UCSD-AML1 (cell line): Measurements from ENCODE around the gene DGCR6L.
"Not testable (repeated sequence)": the region's sequence is repeated elsewhere in the genome, so short reads cannot be mapped to it uniquely, and the experiment has no call there.

ENCODE experiments used
- DNase-seq: peaks from one replicate; lab custom pipeline; 2025; ENCODE audit not compliant: unreplicated experiment; lab: John Stamatoyannopoulos, UW

The DGCR6L gene

DNA sequence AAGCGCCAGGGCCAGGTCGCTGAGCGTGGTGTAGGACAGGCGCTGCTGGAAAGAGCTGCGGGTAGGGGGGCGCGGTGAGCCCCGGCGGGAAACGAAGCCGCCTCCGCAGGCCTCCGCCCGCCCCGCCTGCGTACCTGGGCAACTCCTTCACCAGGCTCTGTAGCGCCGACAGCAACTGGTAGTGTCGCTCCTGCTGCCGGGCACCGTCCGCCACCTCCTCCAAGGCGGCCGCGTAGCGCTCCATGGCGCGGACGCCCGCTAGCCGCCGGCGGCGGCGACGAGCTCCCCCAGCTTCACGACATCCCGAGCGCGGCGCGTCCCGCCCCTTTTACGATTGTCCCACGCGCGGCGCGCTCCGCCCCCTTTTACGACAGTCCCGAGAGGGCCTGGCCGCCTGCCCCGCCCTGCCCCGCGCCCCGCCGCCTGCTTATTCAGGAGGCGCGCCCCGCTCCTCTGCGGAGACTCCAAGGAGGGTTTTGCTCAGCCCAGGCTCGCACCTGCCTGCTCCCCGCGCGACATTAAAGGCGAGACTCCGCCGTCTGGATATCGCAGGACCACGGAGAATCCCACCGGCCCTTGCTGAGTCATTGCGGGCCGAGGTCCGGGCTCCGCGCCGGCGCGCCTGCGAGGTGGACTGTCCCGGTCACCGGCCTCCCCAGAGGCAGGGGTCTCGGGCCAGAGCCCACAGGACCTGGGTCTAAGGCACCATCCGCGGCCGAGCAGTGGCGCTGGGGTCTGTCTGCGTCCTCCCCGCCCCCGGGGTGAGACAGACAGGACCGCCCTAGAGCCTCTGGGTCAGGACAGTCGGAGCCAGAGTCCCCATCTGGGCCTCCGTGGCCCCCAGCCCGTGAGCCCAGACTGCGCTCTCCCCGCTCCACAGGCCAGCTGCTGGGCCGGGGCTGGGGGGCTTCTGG lies at the start of gene DGCR6L:
Gene DGCR6L (minus strand): TSS at position 316 of the 914 bp plus-strand sequence. CDS start 72 bp downstream, at position 244.
- peak; percentile 94 for DNase-seq

DNA sequence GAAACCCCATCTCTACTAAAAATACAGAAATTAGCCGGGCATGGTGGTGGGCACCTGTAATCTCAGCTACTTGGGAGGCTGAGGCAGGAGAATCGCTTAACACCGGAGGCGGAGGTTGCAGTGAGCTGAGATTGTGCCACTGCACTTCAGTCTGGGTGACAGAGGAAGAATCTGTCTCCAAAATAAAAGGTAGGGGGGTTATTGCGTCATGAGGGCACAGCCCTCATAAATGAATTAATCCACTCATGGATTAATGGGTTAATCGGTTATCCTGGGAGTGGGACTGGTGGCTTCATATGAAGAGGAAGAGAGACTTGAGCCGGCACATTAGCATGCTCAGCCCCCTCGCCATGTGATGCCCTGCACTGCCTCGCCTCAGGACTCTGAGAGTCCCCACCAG lies 49.0 kb upstream of the DGCR6L start:
- DNase-seq, result not testable (repeated sequence)

DNA sequence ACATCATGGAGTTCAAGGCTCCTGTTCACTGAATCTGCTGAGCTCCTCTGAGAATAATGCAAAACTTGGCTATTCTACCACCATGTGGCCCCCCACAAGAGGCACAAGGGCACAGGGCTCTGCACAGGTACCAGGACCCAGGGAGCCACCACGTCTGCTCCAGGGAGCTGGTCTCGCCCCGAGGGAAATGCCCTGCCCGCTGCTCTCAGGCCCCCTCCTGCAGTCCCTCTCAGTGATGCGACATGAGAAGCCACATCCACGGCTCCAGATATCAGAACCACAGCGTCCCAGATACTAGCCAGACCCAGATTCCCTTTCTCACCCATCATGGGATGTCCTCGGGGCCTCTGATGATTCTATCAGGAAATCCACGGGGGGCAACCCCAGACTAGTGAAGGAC lies 47.0 kb upstream of the DGCR6L start:
- DNase-seq, result not testable (repeated sequence)

DNA sequence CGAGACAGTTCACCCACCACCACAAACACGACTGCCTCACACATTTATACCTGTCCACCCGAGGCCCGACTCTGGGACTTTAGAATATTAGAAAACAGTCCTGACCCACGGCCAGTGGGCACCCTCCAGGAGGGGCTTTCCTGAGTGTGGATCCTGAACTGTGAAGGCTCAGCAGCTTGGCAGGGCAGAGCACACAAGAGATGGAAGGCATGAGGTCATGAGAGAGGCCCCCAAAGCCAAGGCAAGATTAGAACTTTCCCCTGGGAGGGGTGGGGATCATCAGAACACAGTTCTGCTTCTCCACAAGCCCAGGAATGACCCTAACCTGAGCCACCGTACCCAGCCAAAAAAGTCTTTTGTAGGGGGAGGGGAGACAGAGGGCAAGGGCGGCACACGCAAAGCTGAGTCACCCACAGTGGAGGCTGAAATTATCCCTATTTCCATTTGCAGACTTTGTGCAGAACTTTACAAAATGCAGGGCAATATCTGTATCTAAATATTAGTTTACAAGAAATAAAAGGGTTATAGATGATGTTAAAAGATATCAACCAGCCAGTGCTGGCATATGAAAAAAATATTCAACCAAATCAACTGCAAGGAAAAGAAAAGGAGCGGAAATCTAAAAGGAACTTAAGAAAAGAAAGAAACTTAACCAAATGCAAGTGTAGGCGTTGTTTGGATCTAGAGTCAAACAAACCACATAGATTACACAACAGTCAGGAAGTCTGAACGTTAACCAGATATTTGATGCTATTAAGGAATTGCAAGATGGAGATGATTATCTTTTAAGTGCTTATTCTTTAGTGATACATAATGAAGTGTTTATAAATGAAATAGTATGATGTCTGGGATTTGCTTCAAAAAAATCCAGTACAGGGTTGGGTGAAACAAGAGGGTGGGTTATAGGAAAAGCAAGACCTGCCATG lies 44.7 kb upstream of the DGCR6L start:
- DNase-seq, result not testable (repeated sequence)

DNA sequence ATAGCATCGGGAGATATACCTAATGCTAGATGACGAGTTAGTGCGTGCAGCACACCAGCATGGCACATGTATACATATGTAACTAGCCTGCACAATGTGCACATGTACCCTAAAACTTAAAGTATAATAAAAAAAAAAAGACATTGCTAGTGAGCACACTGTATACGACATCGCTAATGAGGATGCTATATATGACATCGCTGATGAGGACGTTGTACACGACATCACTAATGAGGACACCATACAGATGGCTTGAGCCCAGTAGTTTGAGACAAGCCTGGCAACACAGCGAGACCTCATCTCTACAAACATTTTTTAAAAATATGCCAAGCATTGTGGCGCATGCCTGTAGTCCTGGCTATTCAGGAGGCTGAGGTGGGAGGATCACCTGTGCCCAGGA lies 42.5 kb upstream of the DGCR6L start:
- DNase-seq, result not testable (repeated sequence)

DNA sequence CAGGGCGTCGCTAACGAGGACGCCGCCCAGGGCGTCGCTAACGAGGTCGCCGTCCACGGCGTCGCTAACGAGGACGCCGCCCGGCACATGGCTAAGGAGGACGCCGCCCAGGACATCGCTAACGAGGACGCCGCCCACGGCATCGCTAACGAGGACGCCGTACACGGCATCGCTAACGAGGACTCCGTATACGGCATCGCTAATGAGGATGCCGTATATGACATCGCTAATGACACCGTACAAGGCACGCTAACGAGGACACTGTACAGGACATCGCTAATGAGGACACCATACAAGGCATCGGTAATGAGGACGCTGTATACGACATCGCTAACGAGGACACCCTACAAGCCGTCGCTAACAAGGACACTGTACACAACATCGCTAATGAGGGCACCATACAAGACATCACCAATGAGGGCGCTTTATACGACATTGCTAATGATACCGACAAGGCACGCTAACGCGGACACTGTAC lies 41.9 kb upstream of the DGCR6L start:
- DNase-seq, result not testable (repeated sequence)

DNA sequence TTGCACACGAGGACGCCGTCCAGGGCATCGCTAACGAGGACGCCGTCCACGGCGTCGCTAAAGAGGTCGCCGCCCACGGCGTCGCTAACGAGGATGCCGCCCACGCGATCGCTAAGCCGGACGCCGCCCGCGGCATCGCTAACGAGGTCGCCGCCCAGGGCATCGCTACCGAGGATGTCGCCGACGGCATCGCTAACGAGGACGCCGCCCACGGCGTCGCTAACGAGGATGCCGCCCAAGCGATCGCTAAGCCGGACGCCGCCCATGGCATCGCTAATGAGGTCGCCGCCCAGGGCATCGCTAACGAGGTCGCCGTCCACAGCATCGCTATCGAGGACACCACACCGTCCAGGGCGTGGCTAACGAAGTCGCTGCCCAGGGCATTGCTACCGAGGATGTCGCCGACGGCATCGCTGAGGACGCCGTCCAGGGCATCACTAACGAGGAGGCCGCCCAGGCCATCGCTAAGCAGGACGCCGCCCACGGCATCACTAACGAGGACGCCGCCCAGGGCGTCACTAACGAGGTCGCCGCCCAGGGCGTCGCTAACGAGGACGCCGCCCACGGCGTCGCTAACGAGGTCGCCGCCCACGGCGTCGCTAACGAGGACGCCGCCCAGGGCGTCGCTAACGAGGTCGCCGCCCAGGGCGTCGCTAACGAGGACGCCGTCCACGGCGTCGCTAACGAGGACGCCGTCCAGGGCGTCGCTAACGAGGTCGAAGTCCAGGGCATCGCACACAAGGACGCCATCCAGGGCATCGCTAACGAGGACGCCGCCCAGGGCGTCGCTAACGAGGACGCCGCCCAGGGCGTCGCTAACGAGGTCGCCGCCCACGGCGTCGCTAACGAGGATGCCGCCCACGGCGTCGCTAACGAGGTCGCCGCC lies 41.2 kb upstream of the DGCR6L start:
- DNase-seq, result not testable (repeated sequence)

GRCh38 chr22:20360261-20360660 lies 40.4 kb upstream of the DGCR6L start:
- DNase-seq, result not testable (repeated sequence)

DNA sequence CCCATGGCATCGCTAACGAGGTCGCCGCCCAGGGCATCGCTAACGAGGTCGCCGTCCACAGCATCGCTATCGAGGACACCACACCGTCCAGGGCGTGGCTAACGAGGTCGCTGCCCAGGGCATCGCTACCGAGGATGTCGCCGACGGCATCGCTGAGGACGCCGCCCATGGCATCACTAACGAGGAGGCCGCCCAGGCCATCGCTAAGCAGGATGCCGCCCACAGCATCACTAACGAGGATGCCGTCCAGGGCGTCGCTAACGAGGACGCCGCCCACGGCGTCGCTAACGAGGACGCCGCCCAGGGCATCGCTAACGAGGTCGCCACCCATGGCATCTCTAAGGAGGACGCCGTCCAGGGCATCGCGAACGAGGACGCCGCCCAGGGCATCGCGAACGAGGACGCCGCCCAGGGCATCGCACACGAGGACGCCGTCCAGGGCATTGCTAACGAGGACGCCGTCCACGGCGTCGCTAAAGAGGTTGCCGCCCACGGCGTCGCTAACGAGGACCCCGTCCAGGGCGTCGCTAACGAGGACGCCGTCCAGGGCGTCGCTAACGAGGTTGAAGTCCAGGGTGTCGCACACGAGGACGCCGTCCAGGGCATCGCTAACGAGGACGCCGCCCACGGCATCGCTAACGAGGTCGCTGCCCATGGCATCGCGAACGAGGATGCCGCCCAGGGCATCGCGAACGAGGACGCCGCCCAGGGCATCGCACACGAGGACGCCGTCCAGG lies 38.8 kb upstream of the DGCR6L start:
- not testable (repeated sequence) for DNase-seq

DNA sequence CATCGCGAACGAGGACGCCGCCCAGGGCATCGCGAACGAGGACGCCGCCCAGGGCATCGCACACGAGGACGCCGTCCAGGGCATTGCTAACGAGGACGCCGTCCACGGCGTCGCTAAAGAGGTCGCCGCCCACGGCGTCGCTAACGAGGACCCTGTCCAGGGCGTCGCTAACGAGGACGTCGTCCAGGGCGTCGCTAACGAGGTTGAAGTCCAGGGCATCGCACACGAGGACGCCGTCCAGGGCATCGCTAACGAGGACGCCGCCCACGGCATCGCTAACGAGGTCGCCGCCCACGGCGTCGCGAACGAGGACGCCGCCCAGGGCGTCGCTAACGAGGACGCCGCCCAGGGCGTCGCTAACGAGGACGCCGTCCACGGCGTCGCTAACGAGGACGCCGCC lies 38.1 kb upstream of the DGCR6L start:
- not testable (repeated sequence) for DNase-seq

GRCh38 chr22:20356906-20357305 lies 37.0 kb upstream of the DGCR6L start:
- not testable (repeated sequence) for DNase-seq

- DNase-seq, result not testable (repeated sequence)
Observed at GRCh38 chr22:20355939-20356636, 36.2 kb upstream of the DGCR6L start.

DNA sequence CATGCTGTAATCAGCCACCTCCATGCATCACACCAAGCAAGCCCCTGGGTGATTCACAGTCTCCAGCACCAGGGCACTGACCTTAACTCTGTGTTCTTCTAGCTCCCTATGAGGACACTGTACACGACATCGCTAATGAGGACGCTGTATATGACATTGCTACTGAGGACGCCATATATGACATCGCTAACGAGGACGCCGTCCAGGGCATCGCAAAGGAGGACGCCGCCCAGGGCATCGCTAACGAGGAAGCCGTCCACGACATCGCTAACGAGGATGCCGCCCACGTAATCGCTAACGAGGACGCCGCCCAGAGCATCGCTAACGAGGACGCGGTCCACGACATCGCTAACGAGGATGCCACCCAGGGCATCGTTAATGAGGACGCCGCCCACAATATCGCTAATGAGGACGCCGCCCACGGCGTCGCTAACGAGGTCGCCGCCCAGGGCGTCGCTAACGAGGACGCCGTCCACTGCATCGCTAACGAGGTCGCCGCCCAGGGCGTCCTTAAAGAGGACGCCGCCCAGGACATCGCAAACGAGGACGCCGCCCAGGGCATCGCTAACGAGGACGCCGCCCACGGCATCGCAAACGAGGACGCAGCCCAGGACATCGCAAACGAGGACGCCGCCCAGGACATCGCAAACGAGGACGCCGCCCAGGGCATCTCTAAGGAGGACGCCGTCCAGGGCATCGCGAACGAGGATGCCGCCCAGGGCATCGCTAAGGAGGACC lies 34.5 kb upstream of the DGCR6L start:
- no peak for DNase-seq

DNA sequence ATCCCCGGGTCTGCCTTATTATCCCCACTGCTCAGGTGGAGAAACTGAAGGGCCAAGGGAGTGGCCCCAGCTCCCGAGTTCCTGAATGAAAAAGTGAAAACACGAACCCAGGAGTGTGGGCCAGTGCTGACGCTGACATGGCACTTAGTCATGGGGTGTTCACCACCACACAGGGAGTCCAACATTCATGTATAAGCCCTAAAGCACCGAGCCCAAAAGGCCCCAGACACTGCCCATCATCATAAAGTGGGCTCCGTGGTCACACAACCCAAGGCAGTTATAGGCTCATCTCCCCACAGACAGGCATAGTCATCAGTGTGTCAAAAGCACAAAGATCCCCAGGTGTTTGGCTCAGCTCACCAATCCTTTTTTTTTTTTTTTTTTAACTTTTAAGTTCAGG lies 32.7 kb upstream of the DGCR6L start:
- DNase-seq, result not testable (repeated sequence)

GRCh38 chr22:20346553-20346952 lies 26.7 kb upstream of the DGCR6L start:
- DNase-seq, result not testable (repeated sequence)

DNA sequence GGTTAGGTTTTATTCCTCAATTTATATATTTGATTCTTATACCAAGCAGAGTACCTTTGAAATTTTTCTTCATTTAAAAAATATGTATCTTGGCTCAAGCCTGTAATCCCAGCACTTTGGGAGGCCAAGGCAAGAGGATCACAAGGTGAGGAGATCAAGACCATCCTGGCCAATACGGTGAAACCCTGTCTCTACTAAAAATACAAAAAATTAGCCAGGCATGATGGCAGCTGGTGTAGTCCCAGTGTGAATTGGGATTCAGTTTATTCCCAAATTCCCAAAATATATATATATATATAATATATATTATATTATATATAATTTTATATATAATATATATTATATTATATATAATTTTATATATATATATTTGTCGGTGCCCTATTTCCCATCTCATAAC lies 18.4 kb upstream of the DGCR6L start:
- DNase-seq, result not testable (repeated sequence)

DNA sequence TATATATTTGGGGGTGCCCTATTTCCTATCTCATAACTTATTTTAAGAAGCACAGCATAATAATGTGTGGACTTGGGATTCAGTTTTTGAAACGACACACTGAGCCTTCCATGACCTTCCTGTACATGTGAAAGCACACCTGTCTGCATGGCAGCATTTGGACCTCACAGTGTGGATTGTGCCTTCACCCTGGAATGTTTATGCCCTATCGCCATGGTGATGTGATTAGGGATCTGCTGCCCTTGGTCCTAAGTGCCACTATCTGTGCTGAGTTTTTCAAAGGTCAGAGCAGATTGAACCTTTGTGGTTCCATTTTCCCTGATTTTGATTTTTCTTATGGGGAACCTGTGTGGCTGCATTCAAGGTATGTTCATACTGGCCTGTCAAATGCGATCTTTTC lies 17.9 kb upstream of the DGCR6L start:
- not testable (repeated sequence) for DNase-seq

DNA sequence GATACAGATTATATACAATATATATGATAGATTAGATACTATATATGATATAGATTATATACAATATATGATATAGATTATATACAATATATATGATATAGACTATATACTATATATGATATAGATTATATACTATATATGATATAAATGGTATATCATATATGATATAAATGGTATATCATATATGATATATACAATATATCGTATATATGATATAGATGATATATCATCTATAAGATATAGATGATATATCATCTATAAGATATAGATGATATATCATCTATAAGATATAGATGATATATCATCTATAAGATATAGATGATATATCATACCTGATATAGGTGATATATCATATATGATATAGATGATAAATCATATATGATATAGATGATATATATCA lies 16.7 kb upstream of the DGCR6L start:
- not testable (repeated sequence) for DNase-seq
